IMR-90 (cell line): Measurements from ENCODE around the gene MT1H. TPM values are rescaled to one million over a fixed set of nuclear protein-coding genes. Genes with fewer than 3 reads are reported as not detected.
A peak's percentile ranks its signal among the peaks of the same experiment; 100 is the strongest.

Experiments
- ATAC-seq: fragments of 200-7000 bp; cut with Tn5 transposase; 2 replicates; pipeline ENCODE4 v1.9.1; 2020; ENCODE audit warnings: low read depth, mild to moderate bottlenecking, moderate library complexity
- BruUV-seq: library from RNA; stranded (reverse); fragments of 400-500 nt; replicated peaks from 2 replicates; lab custom pipeline; 2021; lab: Mats Ljungman, UMichigan
- CTCF ChIA-PET: fragments of 300-600 bp; formaldehyde crosslinking; extraction: SDS; loops from one replicate; lab custom pipeline; 2021; ENCODE audit warnings: antibody characterized with exemption; lab: Yijun Ruan, JAX
- POLR2A ChIA-PET: fragments of 300-600 bp; sonication (Branson Sonifier 250); formaldehyde crosslinking; loops from one replicate; lab custom pipeline; 2022; ENCODE audit warnings: antibody characterized with exemption; ENCODE audit not compliant: unreplicated experiment; lab: Charles Lee
- DNase-seq: peaks from one replicate; pipeline ENCODE4 v3.0.0; 2013
- H2AFZ ChIP-seq: replicated peaks from 2 replicates; pipeline ENCODE3; 2013; ENCODE audit warnings: low read length, mild to moderate bottlenecking; ENCODE audit not compliant: poor library complexity
- H2AK5ac ChIP-seq: 2 replicates; pipeline ENCODE4 v1.6.1; 2013; ENCODE audit warnings: low read depth, low read length, inconsistent platforms
- H2AK9ac ChIP-seq: replicated peaks from 2 replicates; pipeline ENCODE3; 2013; ENCODE audit warnings: mild to moderate bottlenecking, low read depth, low read length, moderate library complexity; ENCODE audit not compliant: poor library complexity
- H2BK120ac ChIP-seq: 2 replicates; pipeline ENCODE4 v1.6.1; 2013; ENCODE audit warnings: low read depth, low read length, inconsistent platforms
- H2BK15ac ChIP-seq: 3 replicates; pipeline ENCODE4 v1.6.1; 2013; ENCODE audit warnings: low read depth, low read length, inconsistent platforms
- H2BK20ac ChIP-seq: 2 replicates; pipeline ENCODE4 v1.6.1; 2013; ENCODE audit warnings: low read depth, mild to moderate bottlenecking, inconsistent platforms, low read length, moderate library complexity
- H2BK5ac ChIP-seq: 2 replicates; pipeline ENCODE4 v1.6.1; 2013; ENCODE audit warnings: mild to moderate bottlenecking, low read depth, low read length, inconsistent platforms; ENCODE audit not compliant: poor library complexity, severe bottlenecking
- H3K14ac ChIP-seq: replicated peaks from 2 replicates; pipeline ENCODE4 v1.6.1; 2013; ENCODE audit warnings: low read depth, low read length, inconsistent platforms
- H3K18ac ChIP-seq: 2 replicates; pipeline ENCODE4 v1.6.1; 2013; ENCODE audit warnings: low read depth, low read length, control low read depth
- H3K23ac ChIP-seq: 2 replicates; pipeline ENCODE4 v1.6.1; 2013; ENCODE audit warnings: low read depth, low read length, inconsistent platforms
- H3K27ac ChIP-seq: 2 replicates; pipeline ENCODE4 v1.5.1; 2013; ENCODE audit warnings: mild to moderate bottlenecking, control low read depth, low read length; ENCODE audit not compliant: insufficient read depth
- H3K27me3 ChIP-seq: 2 replicates; pipeline ENCODE4 v1.6.1; 2013; ENCODE audit warnings: low read length; ENCODE audit not compliant: control insufficient read depth, insufficient read depth
- H3K36me3 ChIP-seq: 2 replicates; pipeline ENCODE4 v1.6.1; 2013; ENCODE audit warnings: low read length, mixed read lengths; ENCODE audit not compliant: control insufficient read depth, insufficient read depth
- H3K4ac ChIP-seq: 2 replicates; pipeline ENCODE4 v1.6.1; 2013; ENCODE audit warnings: low read depth, low read length, inconsistent platforms
- H3K4me1 ChIP-seq: 2 replicates; pipeline ENCODE4 v1.6.1; 2013; ENCODE audit warnings: low read length, mixed read lengths; ENCODE audit not compliant: control insufficient read depth, insufficient read depth
- H3K4me2 ChIP-seq: 2 replicates; pipeline ENCODE4 v1.6.1; 2013; ENCODE audit warnings: low read depth, mild to moderate bottlenecking, control low read depth, low read length, moderate library complexity
- H3K4me3 ChIP-seq: 2 replicates; pipeline ENCODE4 v1.5.1; 2013; ENCODE audit warnings: low read depth, mild to moderate bottlenecking, control low read depth, low read length, moderate library complexity; ENCODE audit not compliant: insufficient read depth
- H3K56ac ChIP-seq: 2 replicates; pipeline ENCODE4 v1.6.1; 2013; ENCODE audit warnings: low read length, inconsistent platforms; ENCODE audit not compliant: insufficient read depth; ENCODE audit errors: extremely low read depth
- H3K79me1 ChIP-seq, 2 experiments: 2 replicates each; pipeline ENCODE4 v1.6.1; 2013; ENCODE audit warnings: low read length in 2 of 2, inconsistent platforms in 1 of 2, low read depth in 1 of 2
- H3K9ac ChIP-seq: 2 replicates; pipeline ENCODE4 v1.6.1; 2013; ENCODE audit warnings: low read depth, low read length, control low read depth
- H3K9me1 ChIP-seq: 2 replicates; pipeline ENCODE4 v1.6.1; 2013; ENCODE audit warnings: low read length, inconsistent platforms; ENCODE audit not compliant: insufficient read depth
- H3K9me3 ChIP-seq: 2 replicates; pipeline ENCODE4 v1.6.1; 2013; ENCODE audit warnings: low read length; ENCODE audit not compliant: control insufficient read depth, insufficient read depth
- H4K20me1 ChIP-seq: 2 replicates; pipeline ENCODE4 v1.6.1; 2013; ENCODE audit warnings: low read length, inconsistent platforms; ENCODE audit not compliant: insufficient read depth
- H4K5ac ChIP-seq: 2 replicates; pipeline ENCODE4 v1.6.1; 2013; ENCODE audit warnings: mild to moderate bottlenecking, low read depth, low read length, control low read depth
- H4K8ac ChIP-seq, 2 experiments: 2 replicates each; pipeline ENCODE4 v1.6.1; 2013; ENCODE audit warnings: low read depth in 2 of 2, low read length in 2 of 2, control low read depth in 1 of 2, inconsistent platforms in 1 of 2
- H4K91ac ChIP-seq: 2 replicates; pipeline ENCODE4 v1.6.1; 2013; ENCODE audit warnings: low read depth, low read length, inconsistent platforms; ENCODE audit not compliant: insufficient read depth
- BHLHE40 ChIP-seq: fragments of 150-350 bp; IDR thresholded peaks from 2 replicates; pipeline ENCODE4 v1.6.1; 2016; ENCODE audit warnings: mild to moderate bottlenecking, low read depth, low read length
- CEBPB ChIP-seq: IDR thresholded peaks from 2 replicates; pipeline ENCODE4 v1.6.1; 2012; ENCODE audit warnings: low read depth, low read length, improper control_type of control experiment
- CHD1 ChIP-seq: IDR thresholded peaks from 2 replicates; pipeline ENCODE4 v1.6.1; 2012; ENCODE audit warnings: low read depth, low read length, improper control_type of control experiment
- ELK1 ChIP-seq: fragments of 150-350 bp; IDR thresholded peaks from 2 replicates; pipeline ENCODE4 v1.6.1; 2016; ENCODE audit warnings: low read depth, mild to moderate bottlenecking, low read length, moderate library complexity, borderline replicate concordance
- MAFK ChIP-seq: IDR thresholded peaks from 2 replicates; pipeline ENCODE4 v1.6.1; 2012; ENCODE audit warnings: low read depth, low read length, improper control_type of control experiment
- MAZ ChIP-seq: IDR thresholded peaks from 2 replicates; pipeline ENCODE4 v1.6.1; 2012; ENCODE audit warnings: low read depth, mild to moderate bottlenecking, low read length, improper control_type of control experiment, moderate library complexity, borderline replicate concordance
- NFE2L2 ChIP-seq: fragments of 150-350 bp; IDR thresholded peaks from 2 replicates; pipeline ENCODE4 v1.6.1; 2016; ENCODE audit warnings: low read depth, mild to moderate bottlenecking, low read length
- POLR2A ChIP-seq: IDR thresholded peaks from 2 replicates; pipeline ENCODE4 v1.6.1; 2012; ENCODE audit warnings: mild to moderate bottlenecking, low read depth, low read length
- RCOR1 ChIP-seq: IDR thresholded peaks from 2 replicates; pipeline ENCODE4 v1.6.1; 2012; ENCODE audit warnings: mild to moderate bottlenecking, low read length, improper control_type of control experiment; ENCODE audit not compliant: insufficient replicate concordance
- WGBS, 2 experiments: methylation state at CpG; one replicate each; pipeline versions ENCODE4 v1.1.5 to v1.1.7; 2013; ENCODE audit warnings: missing lambda C conversion rate in 2 of 2; ENCODE audit not compliant: insufficient read length in 1 of 2; ENCODE audit errors: extremely low coverage in 2 of 2; 5-methylcytosine and 5-hydroxymethylcytosine counted together
- dilution Hi-C: fragments of 300-500 bp; cut with HindIII; formaldehyde crosslinking; loops from one replicate; pipeline ENCODE4 v1.14.3; 2018; ENCODE audit warnings: low sequenced_read_pairs; ENCODE audit not compliant: unreplicated experiment
- in situ Hi-C: fragments of 300-500 bp; cut with MboI; formaldehyde crosslinking; loops from 3 replicates; pipeline ENCODE4 v1.14.3; 2019; ENCODE audit warnings: low sequenced_read_pairs, inconsistent platforms, mixed read lengths
- intact Hi-C: fragments of 100-400 bp; cut with micrococcal nuclease; formaldehyde crosslinking; loops from 2 replicates; pipeline ENCODE4 v1.10.0; 2022
- polyA plus RNA-seq, 3 experiments: library from polyadenylated mRNA; depleted of rRNA; stranded (reverse); fragments of >200 nt; gene quantifications; 2 replicates each; pipeline ENCODE4 v1.2.3, GENCODE V29; 2012; ENCODE audit warnings: low replicate concordance in 1 of 3
- total RNA-seq: library from RNA; depleted of rRNA; stranded (reverse); fragments of >200 nt; gene quantifications from 2 replicates; pipeline ENCODE4 v1.2.3, GENCODE V29; 2012
- TF ChIP-seq, protein P1 (sequence below): conservative IDR thresholded peaks from 2 replicates; pipeline ENCODE4 v1.5.1; 2012; ENCODE audit warnings: mild to moderate bottlenecking, low read depth, low read length, improper control_type of control experiment

Gene MT1H
- total and polyA plus RNA-seq, 2 of the 4 experiments (the other 2 are of a cell fraction): not detected

DNA sequence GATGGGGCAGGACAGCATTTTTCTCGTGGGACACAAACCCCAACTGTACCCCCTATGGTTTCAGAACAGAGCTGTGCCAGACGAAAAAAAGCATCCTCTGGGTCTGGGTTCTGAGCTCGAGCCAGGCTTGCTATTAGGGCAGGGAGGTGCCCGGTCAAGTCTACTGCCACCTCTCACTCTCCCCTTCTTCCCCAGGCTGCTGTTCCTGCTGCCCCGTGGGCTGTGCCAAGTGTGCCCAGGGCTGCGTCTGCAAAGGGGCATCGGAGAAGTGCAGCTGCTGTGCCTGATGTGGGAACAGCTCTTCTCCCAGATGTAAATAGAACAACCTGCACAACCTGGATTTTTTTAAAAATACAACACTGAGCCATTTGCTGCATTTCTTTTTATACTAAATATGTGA is 42.9 kb upstream of the MT1H start:
- H2AFZ ChIP-seq: no peak overlapping the region

More for the DNA sequence above, 42.9 kb upstream of the MT1H start:
- H3K4ac ChIP-seq: peak overlapping the region; percentile 95
- ChIA-PET CTCF (no interaction called here), POLR2A (interaction anchor here (0.6 to 3.8 kb wide), 3 partner anchors 10 to 44 kb away, joined by 3 to 37 read pairs (median 3); partner anchors contain the start of gene MT2A)
- peak overlapping the region; percentile 29; the same call in 1 of the 2 replicates for H3K18ac ChIP-seq
- intact Hi-C loops (loop anchor here (2.0 to 5.0 kb wide), 2 partner anchors 18 to 56 kb away; partner anchors contain the start of genes MT1X and MT2A), dilution Hi-C loops (no loop called here), in situ Hi-C loops (no loop called here)
- WGBS, 2 experiments: no CpG with 5 or more reads among the region's 7 CpGs
- H3K9ac ChIP-seq: peak overlapping the region; percentile 81
- no peaks in the 10 kb centered on the region for H4K20me1 ChIP-seq
- no peak overlapping the region; the same call in 1 of the 2 replicates for H2BK20ac ChIP-seq
- no peak overlapping the region for H2AK9ac ChIP-seq
- peak overlapping the region; percentile 92 for H2BK5ac ChIP-seq
- peaks cover 4% of the 10 kb centered on the region; the same call in 1 of the 2 replicates for H3K9me1 ChIP-seq
- H3K4me1 ChIP-seq: peaks cover 17% of the 10 kb centered on the region
- ATAC-seq (no peak), DNase-seq (no peak)
- H4K5ac ChIP-seq: peak overlapping the region; percentile 4; the same call in 1 of the 2 replicates
- peak overlapping the region; percentile 96 for H3K14ac ChIP-seq
- no peaks in the 10 kb centered on the region for H3K36me3 ChIP-seq
- peak overlapping the region; percentile 74 for H3K23ac ChIP-seq
- no TSS peak for BruUV-seq
- H3K79me1 ChIP-seq: peaks cover 3 to 13% of the 10 kb centered on the region in 2 experiments; a peak in 3 of 4 replicates
- TF ChIP-seq RCOR1 (no peak), POLR2A (no peak), CHD1 (no peak), MAZ (no peak), BHLHE40 (no peak), NFE2L2 (no peak), MAFK (no peak), ELK1 (no peak), CEBPB (no peak)
- TF ChIP-seq, protein P1, sequence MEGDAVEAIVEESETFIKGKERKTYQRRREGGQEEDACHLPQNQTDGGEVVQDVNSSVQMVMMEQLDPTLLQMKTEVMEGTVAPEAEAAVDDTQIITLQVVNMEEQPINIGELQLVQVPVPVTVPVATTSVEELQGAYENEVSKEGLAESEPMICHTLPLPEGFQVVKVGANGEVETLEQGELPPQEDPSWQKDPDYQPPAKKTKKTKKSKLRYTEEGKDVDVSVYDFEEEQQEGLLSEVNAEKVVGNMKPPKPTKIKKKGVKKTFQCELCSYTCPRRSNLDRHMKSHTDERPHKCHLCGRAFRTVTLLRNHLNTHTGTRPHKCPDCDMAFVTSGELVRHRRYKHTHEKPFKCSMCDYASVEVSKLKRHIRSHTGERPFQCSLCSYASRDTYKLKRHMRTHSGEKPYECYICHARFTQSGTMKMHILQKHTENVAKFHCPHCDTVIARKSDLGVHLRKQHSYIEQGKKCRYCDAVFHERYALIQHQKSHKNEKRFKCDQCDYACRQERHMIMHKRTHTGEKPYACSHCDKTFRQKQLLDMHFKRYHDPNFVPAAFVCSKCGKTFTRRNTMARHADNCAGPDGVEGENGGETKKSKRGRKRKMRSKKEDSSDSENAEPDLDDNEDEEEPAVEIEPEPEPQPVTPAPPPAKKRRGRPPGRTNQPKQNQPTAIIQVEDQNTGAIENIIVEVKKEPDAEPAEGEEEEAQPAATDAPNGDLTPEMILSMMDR: no peak
- H3K4me3 ChIP-seq: no peak overlapping the region
- H4K8ac ChIP-seq: peak overlapping the region; percentile 51 to 89
- H3K27ac ChIP-seq: peak overlapping the region; percentile 85
- peak overlapping the region; percentile 96 for H4K91ac ChIP-seq
- H3K9me3 ChIP-seq: no peaks in the 10 kb centered on the region
- H2BK120ac ChIP-seq: peak overlapping the region; percentile 82
- H2BK15ac ChIP-seq: peak overlapping the region; percentile 63; the same call in 1 of the 3 replicates
- peak overlapping the region; percentile 60; the same call in 1 of the 2 replicates for H3K56ac ChIP-seq
- peak overlapping the region; percentile 90 for H2AK5ac ChIP-seq
- peak overlapping the region; percentile 48 for H3K4me2 ChIP-seq
- peaks cover 7% of the 10 kb centered on the region for H3K27me3 ChIP-seq
